GM12891 (cell line): ENCODE results near the gene MATN4.

Experiments used
- DNase-seq: peaks from one replicate; pipeline ENCODE4 v3.0.0; 2011; ENCODE audit warnings: low spot score; ENCODE audit not compliant: insufficient read length
- FAIRE-seq: peaks from 2 replicates; lab custom pipeline; 2011; peaks lifted over from hg19 to GRCh38; lab: Jason Lieb, UNC
- PAX5 ChIP-seq: IDR thresholded peaks from 2 replicates; pipeline ENCODE4 v1.6.1; 2011; ENCODE audit warnings: low read length, moderate library complexity, mild to moderate bottlenecking; ENCODE audit not compliant: insufficient read depth, severe bottlenecking
- POLR2A ChIP-seq: IDR thresholded peaks from 2 replicates; pipeline ENCODE4 v1.6.1; 2011; ENCODE audit warnings: low read depth, low read length, control low read depth
- POLR2AphosphoS5 ChIP-seq: IDR thresholded peaks from 2 replicates; pipeline ENCODE4 v1.6.1; 2011; ENCODE audit warnings: low read depth, low read length, control low read depth
- POU2F2 ChIP-seq: IDR thresholded peaks from 2 replicates; pipeline ENCODE4 v1.6.1; 2011; ENCODE audit warnings: low read depth, mild to moderate bottlenecking, control low read depth, low read length, moderate library complexity
- SPI1 ChIP-seq: IDR thresholded peaks from 2 replicates; pipeline ENCODE4 v1.6.1; 2011; ENCODE audit warnings: low read depth, low read length, control low read depth
- TAF1 ChIP-seq: IDR thresholded peaks from 2 replicates; pipeline ENCODE4 v1.6.1; 2011; ENCODE audit warnings: low read depth, low read length, control low read depth

Gene MATN4

DNA sequence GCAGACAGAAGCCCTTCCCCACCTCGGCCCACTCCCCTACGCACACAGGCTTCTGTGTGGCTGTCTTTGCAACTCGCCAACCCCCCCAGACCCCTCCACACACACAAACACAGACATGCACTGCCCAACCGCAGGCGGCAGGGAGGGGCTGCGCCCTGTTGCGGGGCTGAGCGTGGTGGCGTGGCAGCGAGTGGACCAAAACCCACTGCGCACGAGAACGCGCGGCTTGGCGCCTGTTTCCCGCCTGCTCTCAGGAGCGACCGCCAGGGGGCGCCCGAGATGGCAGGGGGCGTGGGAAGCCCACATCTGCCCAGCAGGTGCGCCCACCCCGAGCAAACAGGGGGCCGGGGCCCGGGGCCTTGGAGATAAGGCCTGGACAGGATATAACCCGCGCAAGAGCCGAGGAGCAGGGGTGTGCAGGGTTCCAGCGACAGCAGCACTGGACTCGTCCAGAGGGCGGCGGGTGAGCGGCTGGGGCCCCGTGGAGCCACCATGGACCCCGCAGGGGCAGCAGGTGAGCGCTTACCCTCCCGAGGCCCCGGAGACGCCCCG, 1.6 kb downstream of the MATN4 start, which contains the start of gene RBPJL:
TSS of gene RBPJL (plus strand) at position 410 of the 552 bp plus-strand sequence. CDS start at position 493, 83 bp downstream.
- no peak for TF ChIP-seq POLR2A
- TF ChIP-seq PAX5: no peak
- no peak for TF ChIP-seq SPI1
- no peak for TF ChIP-seq POU2F2
- TF ChIP-seq POLR2AphosphoS5: no peak
- no peak for TF ChIP-seq TAF1
- DNase-seq: no peak
- FAIRE-seq: no peak

DNA sequence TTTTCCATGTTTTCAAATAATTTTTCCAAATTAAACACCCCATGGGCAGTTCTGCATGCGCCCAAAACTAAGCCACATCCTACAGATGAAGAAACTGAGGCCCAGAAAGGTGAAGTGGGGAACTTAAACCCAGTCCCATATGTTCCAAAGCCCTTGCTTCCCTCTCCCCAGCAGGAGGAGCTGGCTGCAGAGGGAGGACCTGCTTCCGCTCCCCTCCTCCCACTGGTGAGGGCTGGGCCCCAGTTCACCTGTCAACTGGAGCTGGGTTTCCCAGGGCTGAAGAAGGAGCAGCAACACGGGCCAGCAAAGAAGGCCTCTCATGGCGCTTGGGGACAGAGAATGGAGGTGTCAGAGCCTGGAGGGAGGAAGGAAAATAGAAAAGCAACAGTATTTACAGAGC, 2.8 kb downstream of the MATN4 start:
- TF ChIP-seq POU2F2 (no peak), PAX5 (no peak), POLR2AphosphoS5 (no peak), POLR2A (no peak), SPI1 (no peak), TAF1 (no peak)
- no peak for DNase-seq
- no peak for FAIRE-seq

DNA sequence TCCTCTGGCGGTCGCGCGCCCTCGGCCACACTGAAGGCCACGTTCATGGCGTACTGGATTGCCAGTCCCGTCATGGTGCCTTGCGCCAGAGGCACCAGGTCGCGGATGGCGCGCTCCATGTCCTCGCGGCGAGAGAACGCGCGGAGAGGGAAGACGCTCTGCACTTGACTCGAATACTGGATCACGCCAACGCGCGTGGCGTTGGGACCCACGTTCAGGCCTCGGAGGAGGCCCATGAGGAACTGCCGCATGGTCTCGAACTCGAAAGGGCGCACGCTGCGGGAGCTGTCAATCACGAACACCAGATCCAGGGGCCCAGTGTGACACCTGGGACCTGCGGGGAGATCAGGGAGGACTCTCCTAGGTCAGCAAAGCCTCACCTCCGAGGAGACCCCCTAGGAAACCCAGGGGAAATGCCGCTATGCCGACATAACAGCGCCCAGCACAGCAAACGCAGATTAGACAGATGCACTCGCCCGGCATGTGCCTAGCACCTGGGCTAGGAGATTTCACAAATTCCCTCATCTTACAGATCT, 3.6 kb downstream of the MATN4 start:
- DNase-seq (no peak), FAIRE-seq (no peak)
- no peak for TF ChIP-seq POLR2AphosphoS5
- no peak for TF ChIP-seq TAF1
- no peak for TF ChIP-seq POLR2A
- no peak for TF ChIP-seq PAX5
- no peak for TF ChIP-seq SPI1
- no peak for TF ChIP-seq POU2F2

DNA sequence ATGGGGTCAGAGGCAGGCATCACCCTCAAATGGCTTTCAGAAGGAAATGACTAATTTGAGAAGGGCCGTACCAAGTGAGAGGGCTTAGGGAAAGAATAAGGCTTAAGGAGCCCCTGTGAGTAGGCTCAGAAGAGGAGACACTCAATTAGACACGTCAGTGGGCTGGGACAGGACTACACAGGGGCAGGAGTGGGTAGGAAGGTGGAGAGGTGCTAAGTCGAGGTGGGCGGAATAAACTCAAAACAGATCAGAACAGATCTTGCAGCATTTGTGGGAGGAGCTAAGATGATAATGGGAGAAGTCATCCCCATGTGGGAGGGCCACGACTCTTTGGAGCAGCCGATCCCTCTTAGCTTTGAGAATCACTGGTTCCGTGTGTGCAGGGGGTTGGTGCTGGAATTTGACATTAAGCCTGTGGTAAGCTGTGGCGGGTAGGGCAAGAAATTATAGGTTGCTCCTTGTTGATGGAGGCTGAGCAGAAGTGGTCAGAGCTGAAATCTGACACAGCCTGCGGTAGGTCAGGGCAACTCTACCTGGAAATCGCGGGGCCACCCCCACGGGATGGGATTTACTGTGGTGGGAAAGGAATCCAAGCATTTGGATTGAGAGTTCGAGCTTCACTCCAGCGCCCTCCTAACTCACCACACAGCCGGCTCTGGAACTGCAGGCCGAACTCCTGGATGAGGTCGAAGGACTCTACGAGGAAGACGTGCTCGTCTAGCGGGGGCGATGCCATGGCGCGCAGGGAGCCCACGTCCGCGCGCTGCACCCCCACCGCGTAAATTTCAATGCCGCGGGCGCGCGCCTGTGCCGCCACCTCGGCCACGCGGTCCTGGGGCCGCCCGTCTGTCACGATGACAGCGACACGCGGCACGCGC, 4.3 kb downstream of the MATN4 start:
- FAIRE-seq (no peak), DNase-seq (no peak)
- no peak for TF ChIP-seq POLR2A
- no peak for TF ChIP-seq POU2F2
- no peak for TF ChIP-seq PAX5
- TF ChIP-seq SPI1: no peak
- TF ChIP-seq TAF1: no peak
- no peak for TF ChIP-seq POLR2AphosphoS5

DNA sequence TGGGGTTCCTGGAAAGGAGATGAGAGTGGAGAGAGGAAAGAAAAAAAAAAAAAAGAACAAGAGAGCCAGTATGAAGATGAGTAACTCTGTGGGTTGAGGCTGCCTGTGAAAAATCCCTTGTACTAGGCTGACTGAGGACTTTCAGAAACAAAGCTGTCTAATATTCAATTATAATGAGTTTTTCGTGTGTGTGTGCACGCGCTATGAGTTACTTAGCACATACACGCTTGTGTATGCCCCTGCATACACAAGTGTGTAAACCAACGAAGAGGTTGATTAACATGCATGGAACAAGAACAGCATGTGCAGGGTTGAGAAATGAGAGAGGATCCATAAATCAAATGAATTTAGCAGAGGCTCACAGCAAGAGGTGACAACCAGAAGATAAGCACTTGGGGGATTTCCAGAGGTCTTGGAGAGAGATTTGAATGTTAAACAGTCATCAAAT, 6.3 kb downstream of the MATN4 start:
- no peak for FAIRE-seq
- no peak for DNase-seq
- TF ChIP-seq POLR2A (no peak), POLR2AphosphoS5 (no peak), SPI1 (no peak), PAX5 (no peak), TAF1 (no peak), POU2F2 (no peak)

DNA sequence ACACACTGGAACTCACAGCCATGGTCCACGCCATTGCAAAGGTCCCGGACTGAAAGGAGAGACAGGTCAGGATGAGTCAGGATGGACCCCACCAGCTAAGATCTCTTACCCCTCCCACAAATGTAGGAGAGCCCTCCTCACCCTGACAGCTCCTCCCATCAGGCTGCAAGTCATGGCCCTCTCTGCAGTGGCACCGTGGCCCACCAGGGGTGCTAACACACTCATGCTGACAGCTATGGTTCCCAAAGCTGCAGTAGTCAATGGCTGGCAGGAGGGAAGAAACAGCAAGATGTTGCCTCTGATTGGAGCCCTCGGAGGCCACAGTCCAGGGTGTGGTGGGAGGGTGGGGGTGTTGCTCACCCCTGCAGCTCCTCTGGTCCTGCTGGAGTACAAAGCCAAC, 7.1 kb downstream of the MATN4 start:
- peak; percentile 78 for FAIRE-seq
- TF ChIP-seq PAX5: no peak
- no peak for TF ChIP-seq POLR2AphosphoS5
- no peak for TF ChIP-seq POLR2A
- TF ChIP-seq SPI1: no peak
- no peak for TF ChIP-seq POU2F2
- no peak for TF ChIP-seq TAF1
- peak; percentile 58 for DNase-seq

DNA sequence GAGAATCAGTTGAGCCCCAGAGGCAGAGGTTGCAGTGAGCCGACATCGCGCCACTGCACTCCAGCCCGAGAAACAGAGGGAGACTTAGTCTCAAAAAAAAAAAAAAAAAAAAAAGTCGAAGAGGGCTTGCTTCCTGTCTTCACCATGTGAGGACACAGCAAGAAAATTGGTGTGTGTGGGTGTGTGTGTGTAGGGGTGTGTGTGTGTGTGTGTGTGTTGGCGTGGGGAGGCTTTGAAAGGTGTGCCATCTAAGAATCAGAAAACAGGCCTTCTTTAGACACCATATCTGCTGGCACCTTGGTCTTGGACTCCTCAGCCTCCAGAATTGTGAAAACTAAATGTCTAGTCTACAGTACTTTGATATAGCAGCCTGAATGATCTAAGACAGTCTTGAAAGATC, 8.3 kb downstream of the MATN4 start:
- no peak for DNase-seq
- no peak for FAIRE-seq

DNA sequence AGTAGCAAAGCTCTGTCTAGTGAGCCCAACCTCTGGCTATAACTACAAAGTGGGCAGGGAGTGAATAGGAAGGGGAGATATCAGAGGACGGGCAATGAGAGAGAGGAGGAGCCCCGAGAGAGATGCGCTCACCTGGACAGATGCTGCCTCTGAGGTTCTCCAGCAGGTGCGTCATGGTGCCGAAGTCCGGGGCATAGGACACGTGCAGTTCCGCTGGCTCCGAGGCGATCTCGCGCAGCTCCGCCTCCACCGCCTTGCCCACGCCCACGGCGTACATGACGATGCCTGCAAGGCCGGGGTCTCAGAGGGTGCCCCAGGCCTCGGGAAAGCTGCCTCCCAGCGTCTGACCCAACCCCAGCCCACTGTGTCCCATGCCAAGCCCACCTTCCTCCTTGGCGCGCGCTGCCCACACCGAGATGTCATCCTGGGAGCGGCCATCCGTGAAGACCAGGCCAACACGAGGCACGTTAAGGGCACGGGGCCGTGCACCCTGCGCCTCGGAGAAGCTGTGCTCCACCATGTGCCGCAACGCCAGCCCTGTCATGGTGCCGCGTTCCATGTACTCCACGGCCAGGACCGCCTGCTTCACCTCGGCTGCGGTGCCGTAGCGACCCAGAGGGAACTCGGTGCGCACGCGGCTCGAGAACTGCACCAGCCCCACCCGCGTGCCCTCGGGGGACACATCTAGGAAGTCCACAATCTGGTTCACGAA, 10.2 kb downstream of the MATN4 start:
- no peak for TF ChIP-seq SPI1
- no peak for TF ChIP-seq POLR2AphosphoS5
- TF ChIP-seq POLR2A: no peak
- no peak for TF ChIP-seq TAF1
- no peak for TF ChIP-seq POU2F2
- TF ChIP-seq PAX5: no peak
- FAIRE-seq (no peak), DNase-seq (no peak)

More for the DNA sequence above, 8.3 kb downstream of the MATN4 start:
- TF ChIP-seq PAX5 (no peak), SPI1 (no peak), TAF1 (no peak)

DNA sequence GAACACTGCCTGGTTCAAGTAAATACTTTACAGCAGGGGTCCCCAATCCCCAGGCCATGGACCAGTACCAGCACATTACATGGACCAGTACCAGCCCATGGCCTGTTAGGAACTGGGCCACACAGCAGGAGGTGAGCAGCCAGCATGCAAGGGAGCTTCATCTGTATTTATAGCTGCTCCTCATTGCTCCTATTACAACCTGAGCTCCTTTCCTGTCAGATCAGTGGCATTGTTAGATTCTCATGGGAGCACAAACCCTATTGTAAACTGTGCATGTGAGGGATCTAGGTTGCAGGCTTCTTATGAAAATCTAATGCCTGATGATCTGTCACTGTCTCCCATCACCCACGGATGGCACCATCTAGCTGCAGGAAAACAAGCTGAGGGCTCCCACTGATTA, 13.4 kb downstream of the MATN4 start:
- no peak for FAIRE-seq
- TF ChIP-seq TAF1: no peak
- no peak for TF ChIP-seq PAX5
- no peak for TF ChIP-seq POU2F2
- TF ChIP-seq POLR2AphosphoS5: no peak
- no peak for TF ChIP-seq POLR2A
- no peak for TF ChIP-seq SPI1
- no peak for DNase-seq
